Small intestine (tissue), 7 donors: ENCODE results near the gene CSH1. TPM values are rescaled to one million over a fixed set of nuclear protein-coding genes. Genes with fewer than 3 reads are reported as not detected.
"Not testable (repeated sequence)": the region's sequence is repeated elsewhere in the genome, so short reads cannot be mapped to it uniquely, and the experiment has no call there.

ENCODE experiments used
- DNase-seq, 2 donors: peaks; one replicate each; pipeline versions ENCODE4 v3.0.0 to v3.0.0-alpha.2; 2013
- FAIRE-seq: peaks from 2 replicates; lab custom pipeline; 2012; peaks lifted over from hg19 to GRCh38; lab: Jason Lieb, UNC
- H3K27ac ChIP-seq, 3 donors: one replicate each; pipeline ENCODE4 v1.5.1; 2013; ENCODE audit warnings: low read length in 2 of 3, mild to moderate bottlenecking in 2 of 3, control low read depth in 1 of 3, inconsistent platforms in 1 of 3, low read depth in 1 of 3, moderate library complexity in 1 of 3
- H3K27me3 ChIP-seq, 3 donors: one replicate each; pipeline ENCODE4 v1.6.1; 2013; ENCODE audit warnings: low read length in 3 of 3, inconsistent platforms in 1 of 3; ENCODE audit not compliant: control insufficient read depth in 3 of 3, insufficient read depth in 3 of 3
- H3K36me3 ChIP-seq, 3 donors: one replicate each; pipeline ENCODE4 v1.6.1; 2013; ENCODE audit warnings: low read length in 3 of 3, inconsistent platforms in 1 of 3, low read depth in 1 of 3, mild to moderate bottlenecking in 1 of 3, moderate library complexity in 1 of 3; ENCODE audit not compliant: control insufficient read depth in 3 of 3, insufficient read depth in 2 of 3
- H3K4me1 ChIP-seq, 3 donors: one replicate each; pipeline ENCODE4 v1.6.1; 2013; ENCODE audit warnings: low read length in 2 of 3, inconsistent platforms in 1 of 3, low read depth in 1 of 3, mild to moderate bottlenecking in 1 of 3, moderate library complexity in 1 of 3; ENCODE audit not compliant: control insufficient read depth in 3 of 3, insufficient read depth in 2 of 3
- H3K4me3 ChIP-seq, 3 donors: one replicate each; pipeline ENCODE4 v1.5.1; 2013; ENCODE audit warnings: low read length in 3 of 3, control low read depth in 1 of 3, inconsistent platforms in 1 of 3, low read depth in 1 of 3, mild to moderate bottlenecking in 1 of 3, moderate library complexity in 1 of 3
- H3K9me3 ChIP-seq, 2 donors: one replicate each; pipeline ENCODE4 v1.6.1; 2013; ENCODE audit warnings: low read depth in 1 of 2, low read length in 1 of 2; ENCODE audit not compliant: control insufficient read depth in 2 of 2, insufficient read depth in 1 of 2
- WGBS, 3 donors: extraction: QIAGEN DNeasy Blood & Tissue Kit; methylation state at CpG; one replicate each; pipeline ENCODE4 v1.1.7; 2013; 5-methylcytosine and 5-hydroxymethylcytosine counted together
- polyA plus RNA-seq, 4 donors: library from polyadenylated mRNA; stranded (reverse) in 3 of 4; unstranded in 1 of 4; fragments of 200-250 nt in 3 of 4; fragments of 120-200 nt in 1 of 4; gene quantifications; one replicate each; pipeline versions ENCODE4 v1.2.1 to v1.2.3, GENCODE V29; 2013
- donor health status: healthy with polysubstance abuse.
- donor health status: control.
- donor health status: control.
- donor health status: Bipolar disorder and iron deficiency.
- donor health status: healthy.

CSH1 gene
- polyA plus RNA-seq, 4 donors: 0.16 TPM; not detected in 3

DNA sequence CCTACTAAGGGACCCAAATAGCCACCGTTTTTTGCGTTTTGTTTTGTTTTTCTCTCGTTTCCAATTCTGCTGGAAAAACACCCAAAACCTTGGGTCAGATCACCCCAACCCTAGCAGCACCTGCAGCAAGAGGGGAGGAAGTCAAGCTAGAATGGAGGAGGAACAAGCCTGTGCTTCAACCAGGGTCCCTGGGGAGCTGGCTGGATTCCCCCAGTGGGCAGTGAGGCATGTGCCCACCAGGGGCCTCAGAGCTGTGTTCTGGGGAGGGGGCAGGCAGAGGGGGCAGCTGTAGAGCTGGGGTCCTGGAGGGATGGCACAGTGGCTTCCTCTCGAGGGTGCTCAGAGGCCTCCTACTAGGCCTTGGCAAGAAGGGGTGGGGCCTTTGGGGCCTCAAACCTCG, 29.2 kb upstream of the CSH1 start:
- H3K4me1 ChIP-seq: no peaks in the 10 kb centered on the region
- no peaks in the 10 kb centered on the region for H3K9me3 ChIP-seq
- no peak overlapping the region for H3K4me3 ChIP-seq
- no peak overlapping the region for H3K27ac ChIP-seq
- no peaks in the 10 kb centered on the region for H3K27me3 ChIP-seq
- no peak for FAIRE-seq
- DNase-seq: no peak
- WGBS, 3 donors: 66 to 75% (median 72%) methylated on average over 4 to 5 of the region's 5 CpGs
- H3K36me3 ChIP-seq: no peaks in the 10 kb centered on the region

- peaks cover 0 to 14% (median 0%) of the 10 kb centered on the region in 3 donors for H3K27me3 ChIP-seq
- not testable (repeated sequence) for H3K27ac ChIP-seq, H3K9me3 ChIP-seq, H3K36me3 ChIP-seq, H3K4me3 ChIP-seq, H3K4me1 ChIP-seq, FAIRE-seq, DNase-seq
- 72 to 81% (median 74%) methylated on average over 9 of the region's 9 CpGs for WGBS, 3 donors
Observed at GRCh38 chr17:63922402-63922801, 26.0 kb upstream of the CSH1 start.

- not testable (repeated sequence) for H3K9me3 ChIP-seq, H3K36me3 ChIP-seq, H3K4me1 ChIP-seq, DNase-seq, H3K4me3 ChIP-seq, H3K27ac ChIP-seq, FAIRE-seq
- WGBS, 3 donors: 83 to 87% (median 84%) methylated on average over 5 of the region's 5 CpGs
- H3K27me3 ChIP-seq: peaks cover 0 to 14% (median 0%) of the 10 kb centered on the region in 3 donors
Observed at GRCh38 chr17:63920779-63921178, 24.4 kb upstream of the CSH1 start.

DNA sequence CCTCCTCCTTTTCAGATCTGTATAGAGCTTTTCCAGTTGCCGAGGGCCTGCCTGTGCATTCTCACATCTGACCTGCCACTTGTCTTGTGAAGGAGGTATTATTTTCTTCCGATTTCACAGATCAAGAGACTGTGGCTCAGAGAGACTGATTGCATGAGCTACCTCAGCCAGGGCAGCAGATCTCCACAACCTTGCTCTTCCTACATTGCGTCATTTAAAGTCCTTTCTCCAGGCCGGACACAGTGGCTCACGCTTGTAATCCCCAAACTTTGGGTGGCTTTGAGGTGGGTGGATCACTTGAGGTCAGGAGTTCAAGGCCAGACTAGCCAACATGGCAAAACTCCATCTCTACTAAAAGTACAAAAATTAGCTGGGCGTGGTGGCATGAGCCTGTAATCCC, 23.7 kb upstream of the CSH1 start:
- FAIRE-seq, H3K36me3 ChIP-seq, H3K4me3 ChIP-seq, DNase-seq, H3K4me1 ChIP-seq, H3K27ac ChIP-seq, H3K9me3 ChIP-seq: not testable (repeated sequence)
- peaks cover 0 to 14% (median 0%) of the 10 kb centered on the region in 3 donors for H3K27me3 ChIP-seq
- WGBS, 3 donors: 70 to 86% (median 80%) methylated on average over 6 of the region's 6 CpGs

GRCh38 chr17:63919311-63919723, 22.9 kb upstream of the CSH1 start:
- Histone ChIP-seq H3K4me1 (no peaks in the 10 kb centered on the region), H3K9me3 (no peaks in the 10 kb centered on the region), H3K27ac (no peak overlapping the region), H3K27me3 (peaks cover 0 to 14% (median 0%) of the 10 kb centered on the region in 3 donors), H3K4me3 (no peak overlapping the region), H3K36me3 (no peaks in the 10 kb centered on the region)
- 37 to 46% (median 42%) methylated on average over 8 of the region's 8 CpGs for WGBS, 3 donors
- FAIRE-seq: no peak
- peak; percentile 66 to 78 for DNase-seq

GRCh38 chr17:63918789-63919305, 22.5 kb upstream of the CSH1 start, which contains the start of gene GH1:
Gene GH1, minus strand, starts transcription at chr17:63918839. Its CDS starts 63 bp downstream, at chr17:63918776.
- not testable (repeated sequence) for H3K4me3 ChIP-seq, FAIRE-seq, H3K9me3 ChIP-seq, H3K4me1 ChIP-seq, H3K27ac ChIP-seq, DNase-seq, H3K36me3 ChIP-seq
- H3K27me3 ChIP-seq: peaks cover 0 to 14% (median 0%) of the 10 kb centered on the region in 3 donors
- 51 to 59% (median 57%) methylated on average over 9 to 10 of the region's 10 CpGs for WGBS, 3 donors

- Histone ChIP-seq H3K27ac (no peak overlapping the region), H3K36me3 (no peaks in the 10 kb centered on the region), H3K27me3 (peaks cover 0 to 14% (median 0%) of the 10 kb centered on the region in 3 donors), H3K4me1 (no peaks in the 10 kb centered on the region), H3K9me3 (no peaks in the 10 kb centered on the region), H3K4me3 (no peak overlapping the region)
- WGBS, 3 donors: 48 to 57% (median 55%) methylated on average over 10 of the region's 10 CpGs
- DNase-seq: no peak
- FAIRE-seq: no peak
Observed at GRCh38 chr17:63918305-63918704, 21.9 kb upstream of the CSH1 start.

DNA sequence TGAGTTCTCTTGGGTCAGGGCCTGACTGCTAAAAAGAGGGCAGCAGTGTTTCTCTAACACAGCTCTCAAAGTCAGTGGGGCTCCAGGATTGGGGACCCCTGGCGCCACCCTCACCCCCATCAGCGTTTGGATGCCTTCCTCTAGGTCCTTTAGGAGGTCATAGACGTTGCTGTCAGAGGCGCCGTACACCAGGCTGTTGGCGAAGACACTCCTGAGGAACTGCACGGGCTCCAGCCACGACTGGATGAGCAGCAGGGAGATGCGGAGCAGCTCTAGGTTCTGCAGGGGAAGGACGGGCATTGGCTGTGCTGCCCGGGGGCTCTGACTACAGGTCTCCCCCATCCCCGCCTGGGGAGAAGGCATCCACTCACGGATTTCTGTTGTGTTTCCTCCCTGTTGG, 21.3 kb upstream of the CSH1 start:
- FAIRE-seq (no peak), DNase-seq (no peak)
- no peak overlapping the region for H3K27ac ChIP-seq
- no peak overlapping the region for H3K4me3 ChIP-seq
- WGBS, 3 donors: 70 to 82% (median 74%) methylated on average over 13 of the region's 13 CpGs
- no peaks in the 10 kb centered on the region for H3K4me1 ChIP-seq
- H3K36me3 ChIP-seq: no peaks in the 10 kb centered on the region
- H3K9me3 ChIP-seq: no peaks in the 10 kb centered on the region
- peaks cover 0 to 14% (median 0%) of the 10 kb centered on the region in 3 donors for H3K27me3 ChIP-seq

DNA sequence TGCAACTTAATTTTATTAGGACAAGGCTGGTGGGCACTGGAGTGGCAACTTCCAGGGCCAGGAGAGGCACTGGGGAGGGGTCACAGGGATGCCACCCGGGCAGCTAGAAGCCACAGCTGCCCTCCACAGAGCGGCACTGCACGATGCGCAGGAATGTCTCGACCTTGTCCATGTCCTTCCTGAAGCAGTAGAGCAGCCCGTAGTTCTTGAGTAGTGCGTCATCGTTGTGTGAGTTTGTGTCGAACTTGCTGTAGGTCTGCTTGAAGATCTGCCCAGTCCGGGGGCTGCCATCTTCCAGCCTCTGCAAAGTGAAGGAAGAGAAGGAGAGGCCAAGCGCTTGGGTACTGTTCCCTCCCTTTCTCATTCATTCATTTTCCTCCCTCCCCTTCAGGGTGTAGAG, 20.8 kb upstream of the CSH1 start:
- H3K27ac ChIP-seq, H3K4me3 ChIP-seq, DNase-seq, H3K36me3 ChIP-seq, H3K4me1 ChIP-seq, FAIRE-seq, H3K9me3 ChIP-seq: not testable (repeated sequence)
- WGBS, 3 donors: 81 to 88% (median 83%) methylated on average over 8 to 11 of the region's 11 CpGs
- H3K27me3 ChIP-seq: peaks cover 0 to 14% (median 0%) of the 10 kb centered on the region in 3 donors
